GM06990 (cell line): ENCODE results near the gene FYN.
A peak's percentile ranks its signal among the peaks of the same experiment; 100 is the strongest.

Experiments used
- DNase-seq: peaks from one replicate; pipeline ENCODE4 v3.0.0-alpha.2; 2011; ENCODE audit not compliant: insufficient read length; ENCODE audit errors: extremely low read depth
- H3K27me3 ChIP-seq: replicated peaks from 2 replicates; pipeline ENCODE4 v1.6.0; 2011; ENCODE audit warnings: low read length; ENCODE audit not compliant: control insufficient read depth, insufficient read depth
- H3K36me3 ChIP-seq: 2 replicates; pipeline ENCODE4 v1.5.1; 2011; ENCODE audit warnings: low read length; ENCODE audit not compliant: control insufficient read depth, insufficient read depth
- H3K4me3 ChIP-seq: replicated peaks from 2 replicates; pipeline ENCODE4 v1.5.1; 2011; ENCODE audit warnings: low read depth, mild to moderate bottlenecking, control low read depth, low read length
- TF ChIP-seq, protein P1 (sequence below): IDR thresholded peaks from 2 replicates; pipeline ENCODE4 v1.5.1; 2011; ENCODE audit warnings: low read length, control low read depth, mild to moderate bottlenecking, inconsistent platforms; ENCODE audit not compliant: insufficient read depth, poor library complexity, severe bottlenecking

FYN gene

GRCh38 chr6:111767752-111768430, 105.4 kb downstream of the FYN start:
- TF ChIP-seq, protein P1, sequence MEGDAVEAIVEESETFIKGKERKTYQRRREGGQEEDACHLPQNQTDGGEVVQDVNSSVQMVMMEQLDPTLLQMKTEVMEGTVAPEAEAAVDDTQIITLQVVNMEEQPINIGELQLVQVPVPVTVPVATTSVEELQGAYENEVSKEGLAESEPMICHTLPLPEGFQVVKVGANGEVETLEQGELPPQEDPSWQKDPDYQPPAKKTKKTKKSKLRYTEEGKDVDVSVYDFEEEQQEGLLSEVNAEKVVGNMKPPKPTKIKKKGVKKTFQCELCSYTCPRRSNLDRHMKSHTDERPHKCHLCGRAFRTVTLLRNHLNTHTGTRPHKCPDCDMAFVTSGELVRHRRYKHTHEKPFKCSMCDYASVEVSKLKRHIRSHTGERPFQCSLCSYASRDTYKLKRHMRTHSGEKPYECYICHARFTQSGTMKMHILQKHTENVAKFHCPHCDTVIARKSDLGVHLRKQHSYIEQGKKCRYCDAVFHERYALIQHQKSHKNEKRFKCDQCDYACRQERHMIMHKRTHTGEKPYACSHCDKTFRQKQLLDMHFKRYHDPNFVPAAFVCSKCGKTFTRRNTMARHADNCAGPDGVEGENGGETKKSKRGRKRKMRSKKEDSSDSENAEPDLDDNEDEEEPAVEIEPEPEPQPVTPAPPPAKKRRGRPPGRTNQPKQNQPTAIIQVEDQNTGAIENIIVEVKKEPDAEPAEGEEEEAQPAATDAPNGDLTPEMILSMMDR: no peak
- no peak for DNase-seq
- Histone ChIP-seq H3K36me3 (no peaks in the 10 kb centered on the region), H3K4me3 (no peak overlapping the region), H3K27me3 (no peaks in the 10 kb centered on the region)

DNA sequence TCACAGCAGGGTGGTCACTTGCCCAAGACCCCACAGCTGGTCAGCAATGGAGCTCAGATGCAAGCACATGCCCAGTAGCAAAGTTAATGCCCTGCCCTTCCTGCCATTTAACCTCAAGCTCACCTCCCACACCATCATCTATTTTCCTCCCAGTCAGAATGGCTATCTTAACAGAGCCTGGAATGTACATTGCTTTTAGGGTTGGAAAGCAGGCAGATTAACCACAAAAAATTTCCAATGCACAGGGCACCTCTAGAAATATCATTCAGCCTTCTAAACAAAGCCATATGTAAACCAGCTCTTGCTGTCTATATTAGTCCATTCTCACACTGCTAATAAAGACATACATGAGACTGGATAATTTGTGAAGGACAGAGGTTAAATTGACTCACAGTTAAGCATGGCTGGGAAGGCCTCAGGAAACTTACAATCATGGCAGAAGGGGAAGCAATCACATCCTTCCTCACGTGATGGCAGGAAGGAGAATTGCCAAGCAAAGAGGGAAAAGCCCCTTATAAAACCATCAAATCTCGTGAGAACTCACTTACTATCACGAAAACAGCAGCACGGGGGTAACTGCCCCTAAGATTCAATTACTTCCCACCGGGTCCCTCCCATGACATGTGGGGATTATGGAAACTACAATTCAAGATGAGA, 106.9 kb downstream of the FYN start:
- Histone ChIP-seq H3K36me3 (no peaks in the 10 kb centered on the region), H3K27me3 (no peaks in the 10 kb centered on the region), H3K4me3 (no peak overlapping the region)
- DNase-seq: no peak
- TF ChIP-seq, protein P1: no peak

DNA sequence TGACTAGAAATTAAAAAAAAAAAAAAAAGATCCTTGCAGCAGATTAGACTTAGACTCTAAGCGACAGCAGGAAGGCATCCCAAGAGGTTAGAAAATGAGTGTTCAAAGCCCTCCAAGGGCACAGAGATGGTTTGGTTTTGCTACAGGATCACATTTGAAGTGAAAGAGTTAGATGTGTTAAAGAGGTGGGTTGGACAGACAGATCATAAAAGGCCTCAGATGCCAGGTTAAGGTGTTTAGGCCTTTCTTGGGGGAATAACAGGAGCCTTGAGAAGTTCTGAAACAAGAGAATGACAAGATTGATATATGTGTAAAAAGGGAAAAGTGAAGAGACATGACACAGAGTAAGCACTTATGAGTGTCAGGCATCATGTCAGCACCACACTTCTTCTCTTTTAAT, 107.5 kb downstream of the FYN start:
- no peaks in the 10 kb centered on the region for H3K36me3 ChIP-seq
- DNase-seq: no peak
- TF ChIP-seq, protein P1: no peak
- H3K27me3 ChIP-seq: no peaks in the 10 kb centered on the region
- no peak overlapping the region for H3K4me3 ChIP-seq

GRCh38 chr6:111764238-111765175, 108.7 kb downstream of the FYN start:
- H3K27me3 ChIP-seq: no peaks in the 10 kb centered on the region
- TF ChIP-seq, protein P1: no peak
- H3K4me3 ChIP-seq: no peak overlapping the region
- H3K36me3 ChIP-seq: no peaks in the 10 kb centered on the region
- peak; percentile 66 for DNase-seq

- TF ChIP-seq, protein P1: no peak
Measured at GRCh38 chr6:111763381-111763780, 109.9 kb downstream of the FYN start.

More at GRCh38 chr6:111763381-111763780, 109.9 kb downstream of the FYN start:
- DNase-seq: no peak
- Histone ChIP-seq H3K4me3 (no peak overlapping the region), H3K27me3 (no peaks in the 10 kb centered on the region), H3K36me3 (no peaks in the 10 kb centered on the region)
